ENCODE results near the gene HEPN1. TPM values are rescaled to one million over a fixed set of nuclear protein-coding genes. Genes with fewer than 3 reads are reported as not detected.

Gene HEPN1
- total and polyA plus RNA-seq, 9 of the 15 experiments (the other 6 are each of a cell fraction or from before 2014, with no cell fraction given): not detected

Other genes with a start within 250 kb of the HEPN1 start
Only the 7 nearest of the 13 such genes appear.
- gene ESAM, start 157.0 kb upstream of the HEPN1 start, total RNA-seq (2014; rRNA removed): 0.14 and 0.29 TPM in 2 replicates
- gene ESAM, start 157.0 kb upstream of the HEPN1 start, total RNA-seq (2014; rRNA removed; fragmentation: Illumina TruSeq; extraction: Trizol): 0.18 and 0.22 TPM in 2 replicates
- 0.15 and 0.22 TPM in 2 replicates for gene ESAM, start 157.0 kb upstream of the HEPN1 start, total RNA-seq (2015; rRNA removed; fragmentation: Illumina TruSeq; extraction: Trizol)
- 0.36 and 0.91 TPM in 2 replicates for gene ESAM, start 157.0 kb upstream of the HEPN1 start, total RNA-seq (2021)
- gene ESAM, start 157.0 kb upstream of the HEPN1 start, polyA plus RNA-seq (2011; rRNA removed): 0.47 and 1.1 TPM in 2 replicates
- 0.65 and 0.90 TPM in 2 replicates for gene ESAM, start 157.0 kb upstream of the HEPN1 start, polyA plus RNA-seq (2014; fragmentation: Illumina TruSeq; extraction: Trizol)
- under 1 TPM; 0.06 to 0.08 TPM for gene ESAM, start 157.0 kb upstream of the HEPN1 start, polyA plus RNA-seq (2014; fragmentation: Nextera tagmentation; extraction: Ambion mirVana)
- 0.22 and 1.5 TPM in 2 replicates for gene ESAM, start 157.0 kb upstream of the HEPN1 start, polyA plus RNA-seq (2014; rRNA removed)
- 5.7 and 6.5 TPM in 2 replicates for gene MSANTD2, start 118.8 kb upstream of the HEPN1 start, total RNA-seq (2014; rRNA removed)
- gene MSANTD2, start 118.8 kb upstream of the HEPN1 start, total RNA-seq (2014; rRNA removed; fragmentation: Illumina TruSeq; extraction: Trizol): 4.5 and 5.1 TPM in 2 replicates
- gene MSANTD2, start 118.8 kb upstream of the HEPN1 start, total RNA-seq (2015; rRNA removed; fragmentation: Illumina TruSeq; extraction: Trizol): 7.9 and 8.4 TPM in 2 replicates
- gene MSANTD2, start 118.8 kb upstream of the HEPN1 start, total RNA-seq (2021): 5.1 and 5.3 TPM in 2 replicates
- 2.9 and 4.2 TPM in 2 replicates for gene MSANTD2, start 118.8 kb upstream of the HEPN1 start, polyA plus RNA-seq (2011; rRNA removed)
- 4.8 and 7.3 TPM in 2 replicates for gene MSANTD2, start 118.8 kb upstream of the HEPN1 start, polyA plus RNA-seq (2014; fragmentation: Illumina TruSeq; extraction: Trizol)
- gene MSANTD2, start 118.8 kb upstream of the HEPN1 start, polyA plus RNA-seq (2014; fragmentation: Nextera tagmentation; extraction: Ambion mirVana): 1 to 10 TPM; 1.3 to 1.6 TPM
- gene MSANTD2, start 118.8 kb upstream of the HEPN1 start, polyA plus RNA-seq (2014; rRNA removed): 5.3 and 9.9 TPM in 2 replicates
- gene ROBO3, start 53.8 kb upstream of the HEPN1 start, total RNA-seq (2014; rRNA removed): 0.82 and 1.6 TPM in 2 replicates
- 0.29 and 0.67 TPM in 2 replicates for gene ROBO3, start 53.8 kb upstream of the HEPN1 start, total RNA-seq (2014; rRNA removed; fragmentation: Illumina TruSeq; extraction: Trizol)
- 0.72 and 1.2 TPM in 2 replicates for gene ROBO3, start 53.8 kb upstream of the HEPN1 start, total RNA-seq (2015; rRNA removed; fragmentation: Illumina TruSeq; extraction: Trizol)
- gene ROBO3, start 53.8 kb upstream of the HEPN1 start, total RNA-seq (2021): 1.2 TPM in 2 replicates
- gene ROBO3, start 53.8 kb upstream of the HEPN1 start, polyA plus RNA-seq (2011; rRNA removed): 0.43 and 0.47 TPM in 2 replicates
- gene ROBO3, start 53.8 kb upstream of the HEPN1 start, polyA plus RNA-seq (2014; fragmentation: Illumina TruSeq; extraction: Trizol): 0.97 and 1.6 TPM in 2 replicates
- not detected for gene ROBO3, start 53.8 kb upstream of the HEPN1 start, polyA plus RNA-seq (2014; fragmentation: Nextera tagmentation; extraction: Ambion mirVana)
- 1.4 and 1.9 TPM in 2 replicates for gene ROBO3, start 53.8 kb upstream of the HEPN1 start, polyA plus RNA-seq (2014; rRNA removed)
- not detected in 2 replicates for gene ROBO4, start 21.4 kb upstream of the HEPN1 start, total RNA-seq (2014; rRNA removed)
- not detected in 2 replicates for gene ROBO4, start 21.4 kb upstream of the HEPN1 start, total RNA-seq (2014; rRNA removed; fragmentation: Illumina TruSeq; extraction: Trizol)
- gene ROBO4, start 21.4 kb upstream of the HEPN1 start, total RNA-seq (2015; rRNA removed; fragmentation: Illumina TruSeq; extraction: Trizol): not detected in 2 replicates
- 0.04 TPM in 1 of 2 replicates, not detected in the other for gene ROBO4, start 21.4 kb upstream of the HEPN1 start, total RNA-seq (2021)
- gene ROBO4, start 21.4 kb upstream of the HEPN1 start, polyA plus RNA-seq (2011; rRNA removed): not detected in 2 replicates
- gene ROBO4, start 21.4 kb upstream of the HEPN1 start, polyA plus RNA-seq (2014; fragmentation: Illumina TruSeq; extraction: Trizol): not detected in 2 replicates
- not detected for gene ROBO4, start 21.4 kb upstream of the HEPN1 start, polyA plus RNA-seq (2014; fragmentation: Nextera tagmentation; extraction: Ambion mirVana)
- not detected in 2 replicates for gene ROBO4, start 21.4 kb upstream of the HEPN1 start, polyA plus RNA-seq (2014; rRNA removed)
- gene HEPACAM, start 16.8 kb downstream of the HEPN1 start, total RNA-seq (2014; rRNA removed): not detected in 2 replicates
- gene HEPACAM, start 16.8 kb downstream of the HEPN1 start, total RNA-seq (2014; rRNA removed; fragmentation: Illumina TruSeq; extraction: Trizol): not detected in 2 replicates
- not detected in 2 replicates for gene HEPACAM, start 16.8 kb downstream of the HEPN1 start, total RNA-seq (2015; rRNA removed; fragmentation: Illumina TruSeq; extraction: Trizol)
- gene HEPACAM, start 16.8 kb downstream of the HEPN1 start, total RNA-seq (2021): not detected in 2 replicates
- not detected in 2 replicates for gene HEPACAM, start 16.8 kb downstream of the HEPN1 start, polyA plus RNA-seq (2011; rRNA removed)
- gene HEPACAM, start 16.8 kb downstream of the HEPN1 start, polyA plus RNA-seq (2014; fragmentation: Illumina TruSeq; extraction: Trizol): not detected in 2 replicates
- gene HEPACAM, start 16.8 kb downstream of the HEPN1 start, polyA plus RNA-seq (2014; fragmentation: Nextera tagmentation; extraction: Ambion mirVana): not detected
- gene HEPACAM, start 16.8 kb downstream of the HEPN1 start, polyA plus RNA-seq (2014; rRNA removed): not detected in 2 replicates
- 3.9 and 4.4 TPM in 2 replicates for gene CCDC15, start 35.0 kb downstream of the HEPN1 start, total RNA-seq (2014; rRNA removed)
- 6.8 and 7.9 TPM in 2 replicates for gene CCDC15, start 35.0 kb downstream of the HEPN1 start, total RNA-seq (2014; rRNA removed; fragmentation: Illumina TruSeq; extraction: Trizol)
- gene CCDC15, start 35.0 kb downstream of the HEPN1 start, total RNA-seq (2015; rRNA removed; fragmentation: Illumina TruSeq; extraction: Trizol): 8.4 and 9.2 TPM in 2 replicates
- gene CCDC15, start 35.0 kb downstream of the HEPN1 start, total RNA-seq (2021): 3.5 and 3.8 TPM in 2 replicates
- gene CCDC15, start 35.0 kb downstream of the HEPN1 start, polyA plus RNA-seq (2011; rRNA removed): 2.3 and 5.7 TPM in 2 replicates
- 5.0 and 5.6 TPM in 2 replicates for gene CCDC15, start 35.0 kb downstream of the HEPN1 start, polyA plus RNA-seq (2014; fragmentation: Illumina TruSeq; extraction: Trizol)
- 1 to 10 TPM; 1.9 to 3.7 TPM for gene CCDC15, start 35.0 kb downstream of the HEPN1 start, polyA plus RNA-seq (2014; fragmentation: Nextera tagmentation; extraction: Ambion mirVana)
- 3.1 and 4.3 TPM in 2 replicates for gene CCDC15, start 35.0 kb downstream of the HEPN1 start, polyA plus RNA-seq (2014; rRNA removed)
- gene SLC37A2, start 144.1 kb downstream of the HEPN1 start, total RNA-seq (2014; rRNA removed): 0.27 and 0.57 TPM in 2 replicates
- gene SLC37A2, start 144.1 kb downstream of the HEPN1 start, total RNA-seq (2014; rRNA removed; fragmentation: Illumina TruSeq; extraction: Trizol): 0.45 and 0.47 TPM in 2 replicates
- gene SLC37A2, start 144.1 kb downstream of the HEPN1 start, total RNA-seq (2015; rRNA removed; fragmentation: Illumina TruSeq; extraction: Trizol): 0.53 and 0.72 TPM in 2 replicates
- gene SLC37A2, start 144.1 kb downstream of the HEPN1 start, total RNA-seq (2021): 0.58 and 0.71 TPM in 2 replicates
- gene SLC37A2, start 144.1 kb downstream of the HEPN1 start, polyA plus RNA-seq (2011; rRNA removed): 0.70 and 0.96 TPM in 2 replicates
- gene SLC37A2, start 144.1 kb downstream of the HEPN1 start, polyA plus RNA-seq (2014; fragmentation: Illumina TruSeq; extraction: Trizol): 0.40 and 0.52 TPM in 2 replicates
- gene SLC37A2, start 144.1 kb downstream of the HEPN1 start, polyA plus RNA-seq (2014; fragmentation: Nextera tagmentation; extraction: Ambion mirVana): under 1 TPM; 0.01 to 0.11 TPM
- gene SLC37A2, start 144.1 kb downstream of the HEPN1 start, polyA plus RNA-seq (2014; rRNA removed): 1.0 and 1.2 TPM in 2 replicates

All from K562 (cell line).